T-cell (primary cell): ENCODE measurements around the gene ARID5B. TPM values are rescaled to one million over a fixed set of nuclear protein-coding genes. Genes with fewer than 3 reads are reported as not detected.

Source experiments
- ATAC-seq, 4 experiments: fragments of 200-7000 bp in 3 of 4; fragments of 150-1000 bp in 1 of 4; cut with Tn5 transposase; replicated peaks in 1 of 4; 1 replicate in 3 of 4; 2 replicates in 1 of 4; pipeline ENCODE4 v1.10.0; 2021; ENCODE audit warnings: moderate library complexity in 3 of 4, mild to moderate bottlenecking in 2 of 4, moderate number of reproducible peaks in 1 of 4
- CTCF ChIA-PET, 2 donors: fragments of 300-600 bp; sonication (Branson Sonifier 250); formaldehyde crosslinking; loops; one replicate each; lab custom pipeline; 2022; ENCODE audit warnings: antibody characterized with exemption in 2 of 2; lab: Charles Lee
- POLR2A ChIA-PET, 2 donors: fragments of 300-600 bp; sonication (Branson Sonifier 250); formaldehyde crosslinking; loops; one replicate each; lab custom pipeline; 2022; ENCODE audit warnings: antibody characterized with exemption in 2 of 2; lab: Charles Lee
- DNase-seq, 35 experiments: peaks; one replicate each; pipeline versions ENCODE4 v3.0.0 to v3.0.0-alpha.2; 2013 to 2023
- H3K27ac ChIP-seq: one replicate; pipeline ENCODE4 v1.5.1; 2013; ENCODE audit warnings: low read length
- H3K27me3 ChIP-seq, 2 experiments: replicated peaks in 1 of 2; 1 replicate in 1 of 2; 2 replicates in 1 of 2; pipeline versions ENCODE4 v1.6.1 to v1.7.0; 2013; ENCODE audit warnings: low read length in 1 of 2, mixed read lengths in 1 of 2; ENCODE audit not compliant: control insufficient read depth in 2 of 2, insufficient read depth in 2 of 2; ENCODE audit errors: extremely low read depth in 1 of 2
- H3K36me3 ChIP-seq, 2 donors: 1 replicate in 1 of 2; 2 replicates in 1 of 2; pipeline versions ENCODE4 v1.6.1 to v1.7.0; 2013; ENCODE audit warnings: low read length in 1 of 2; ENCODE audit not compliant: control insufficient read depth in 2 of 2, insufficient read depth in 1 of 2; ENCODE audit errors: extremely low read depth in 1 of 2
- H3K4me1 ChIP-seq, 2 experiments: 1 replicate in 1 of 2; 2 replicates in 1 of 2; pipeline versions ENCODE4 v1.6.1 to v1.7.0; 2013; ENCODE audit warnings: low read length in 2 of 2, mixed read lengths in 1 of 2; ENCODE audit not compliant: insufficient read depth in 2 of 2, control insufficient read depth in 1 of 2; ENCODE audit errors: extremely low read depth in 1 of 2
- H3K4me3 ChIP-seq, 2 donors: 1 replicate in 1 of 2; 2 replicates in 1 of 2; pipeline versions ENCODE4 v1.5.1 to v1.7.0; 2013; ENCODE audit warnings: mild to moderate bottlenecking in 2 of 2, low read length in 1 of 2, moderate library complexity in 1 of 2; ENCODE audit not compliant: control insufficient read depth in 1 of 2; ENCODE audit errors: extremely low read depth in 1 of 2
- H3K9me3 ChIP-seq: 2 replicates; pipeline ENCODE4 v1.7.0; 2013
- H3K27ac Mint-ChIP-seq, 2 donors: one replicate each; pipeline ENCODE4 v1.8.0; 2020 to 2021; ENCODE audit warnings: mild to moderate bottlenecking in 2 of 2, mixed read lengths in 2 of 2
- H3K27me3 Mint-ChIP-seq, 2 donors: one replicate each; pipeline ENCODE4 v1.8.0; 2021 to 2022; ENCODE audit warnings: mixed read lengths in 2 of 2
- H3K36me3 Mint-ChIP-seq: one replicate; pipeline ENCODE4 v1.8.0; 2021; ENCODE audit warnings: mixed read lengths
- H3K4me1 Mint-ChIP-seq, 3 donors: one replicate each; pipeline ENCODE4 v1.8.0; 2020 to 2022; ENCODE audit warnings: mixed read lengths in 3 of 3, mild to moderate bottlenecking in 1 of 3
- H3K4me3 Mint-ChIP-seq, 3 donors: one replicate each; pipeline ENCODE4 v1.8.0; 2020 to 2022; ENCODE audit warnings: mild to moderate bottlenecking in 3 of 3, mixed read lengths in 3 of 3, moderate library complexity in 3 of 3
- H3K9me3 Mint-ChIP-seq, 3 donors: one replicate each; pipeline ENCODE4 v1.8.0; 2020 to 2022; ENCODE audit warnings: mixed read lengths in 3 of 3
- WGBS: methylation state at CpG from one replicate; pipeline ENCODE4 v1.1.5; 2013; ENCODE audit warnings: missing lambda C conversion rate; ENCODE audit not compliant: insufficient coverage; 5-methylcytosine and 5-hydroxymethylcytosine counted together
- total RNA-seq, 35 experiments: library from RNA in 6 of 35; stranded (reverse) in 6 of 35; fragments of 120-200 nt in 1 of 35; gene quantifications; one replicate each; pipeline versions ENCODE4 v1.2.1 to v1.2.4 and lab custom pipeline; 2013 to 2026

The ARID5B gene
- total RNA-seq, 5 donors from 2014 or later (not counting 1 experiment from before 2014, with no cell fraction given) = 34.0 to 75.5 (median 42.5) TPM

DNA sequence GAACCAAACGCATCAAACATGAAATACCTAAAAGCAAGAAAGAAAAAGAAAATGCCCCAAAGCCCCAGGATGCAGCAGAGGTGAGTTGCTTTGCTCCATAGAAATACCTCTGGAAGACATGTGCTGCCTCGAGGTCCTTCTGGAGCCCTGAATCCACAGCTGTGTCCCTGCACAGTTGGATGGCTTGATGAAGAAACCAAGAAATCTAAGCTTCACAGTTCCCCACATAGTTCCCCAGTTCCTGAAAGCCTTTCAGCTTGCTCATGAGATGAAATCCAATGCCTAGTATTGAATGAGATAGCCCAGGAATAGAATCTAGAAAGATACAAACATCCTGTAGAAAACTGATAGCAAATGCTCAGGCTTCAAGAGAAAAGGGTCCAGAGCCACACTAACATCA is 184.3 kb downstream of the ARID5B start:
- no peak overlapping the region for H3K4me3 Mint-ChIP-seq

DNA sequence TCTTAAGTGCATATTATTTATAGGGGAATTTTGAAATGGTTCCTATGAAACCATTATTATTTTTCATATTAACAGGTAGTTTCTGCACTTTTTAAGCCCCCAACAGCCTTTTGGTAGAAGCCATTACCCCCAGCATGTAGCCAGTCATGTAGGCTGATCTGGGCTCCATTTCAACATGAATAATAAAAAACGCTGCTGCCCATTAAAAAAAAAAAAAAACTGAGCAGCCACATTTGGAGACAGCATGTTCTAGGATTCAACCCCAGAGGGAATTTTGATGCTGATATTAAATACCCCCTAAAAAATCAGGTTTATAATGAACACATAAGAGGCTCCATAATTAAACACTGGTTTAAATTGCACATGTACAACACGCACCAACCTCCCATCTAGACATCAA is 185.8 kb downstream of the ARID5B start:
- H3K27ac Mint-ChIP-seq = no peak overlapping the region
- Histone ChIP-seq H3K4me1 (peaks cover 16 to 23% of the 10 kb centered on the region in 2 experiments), H3K9me3 (no peaks in the 10 kb centered on the region), H3K4me3 (no peak overlapping the region), H3K27ac (no peak overlapping the region), H3K36me3 (peaks cover 17 to 45% of the 10 kb centered on the region in 2 donors), H3K27me3 (no peaks in the 10 kb centered on the region)
- H3K9me3 Mint-ChIP-seq = no peaks in the 10 kb centered on the region
- CTCF ChIA-PET = interaction anchor here (0.7 to 0.8 kb wide), 3 partner anchors 14 to 313 kb away, joined by 3 to 5 read pairs (median 4); no protein-coding TSS in a partner anchor
- POLR2A ChIA-PET = interaction anchor here (0.6 to 0.7 kb wide), 2 partner anchors 18 to 127 kb away, joined by 4 to 5 read pairs; no protein-coding TSS in a partner anchor
- DNase-seq (no peak), ATAC-seq (no peak)
- WGBS = no CpG with 5 or more reads among the region's 2 CpGs
- H3K4me3 Mint-ChIP-seq = no peak overlapping the region
- H3K36me3 Mint-ChIP-seq = peaks cover 66% of the 10 kb centered on the region
- no peaks in the 10 kb centered on the region for H3K27me3 Mint-ChIP-seq
- peaks cover 52 to 68% (median 53%) of the 10 kb centered on the region in 3 donors for H3K4me1 Mint-ChIP-seq

More for the DNA sequence above, 184.3 kb downstream of the ARID5B start:
- 100% methylated on average over 2 of the region's 2 CpGs for WGBS
- H3K4me1 ChIP-seq = peaks cover 19 to 30% of the 10 kb centered on the region in 2 experiments
- CTCF ChIA-PET = interaction anchor here (0.6 to 1.3 kb wide), 2 partner anchors 48 to 1319 kb away, joined by 3 to 4 read pairs; no protein-coding TSS in a partner anchor
- H3K27ac ChIP-seq = no peak overlapping the region
- no peaks in the 10 kb centered on the region for H3K9me3 ChIP-seq
- Mint-ChIP-seq H3K36me3 (peaks cover 51% of the 10 kb centered on the region), H3K27ac (peak overlapping the region in 1 of 2 donors; percentile 76), H3K9me3 (no peaks in the 10 kb centered on the region), H3K27me3 (no peaks in the 10 kb centered on the region), H3K4me1 (peaks cover 67 to 68% (median 68%) of the 10 kb centered on the region in 3 donors)
- no peak for DNase-seq
- H3K36me3 ChIP-seq = peaks cover 7 to 30% of the 10 kb centered on the region in 2 donors
- H3K4me3 ChIP-seq = no peak overlapping the region
- ATAC-seq = no peak
- POLR2A ChIA-PET = interaction anchor here (0.6 kb wide), 2 partner anchors 24 to 35 kb away, joined by 4 to 5 read pairs; no protein-coding TSS in a partner anchor
- H3K27me3 ChIP-seq = no peaks in the 10 kb centered on the region

DNA sequence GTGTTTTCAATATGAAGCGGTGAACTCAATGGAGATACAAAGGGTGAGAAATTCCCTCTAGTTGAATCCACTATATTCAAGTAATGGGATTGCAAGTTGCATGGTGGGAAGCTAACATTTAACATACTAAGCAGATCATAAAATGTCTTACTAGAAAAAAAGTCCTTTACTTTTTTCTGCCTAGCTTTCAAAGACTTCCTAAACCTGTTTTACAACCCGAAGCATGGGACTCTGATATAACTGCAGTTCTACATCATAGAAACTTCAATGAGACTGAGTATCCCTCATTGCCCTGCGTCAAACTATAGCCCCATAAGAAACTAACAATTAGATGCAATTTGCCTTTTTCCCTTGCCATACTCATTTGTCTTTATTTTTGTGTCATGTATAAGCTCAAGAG is 187.3 kb downstream of the ARID5B start:
- Histone ChIP-seq H3K4me3 (no peak overlapping the region), H3K36me3 (peaks cover 17 to 57% of the 10 kb centered on the region in 2 donors), H3K4me1 (peaks cover 7 to 10% of the 10 kb centered on the region in 2 experiments), H3K27ac (no peak overlapping the region), H3K27me3 (no peaks in the 10 kb centered on the region), H3K9me3 (no peaks in the 10 kb centered on the region)
- POLR2A ChIA-PET = no interaction called here
- Mint-ChIP-seq H3K9me3 (no peaks in the 10 kb centered on the region), H3K27ac (peak overlapping the region in 1 of 2 donors; percentile 29), H3K36me3 (peaks cover 80% of the 10 kb centered on the region), H3K4me1 (peaks cover 40 to 62% (median 42%) of the 10 kb centered on the region in 3 donors), H3K27me3 (no peaks in the 10 kb centered on the region), H3K4me3 (no peak overlapping the region)
- DNase-seq = no peak
- CTCF ChIA-PET = interaction anchor here (0.5 to 1.1 kb wide), 3 partner anchors 49 to 156 kb away, joined by 3 read pairs; no protein-coding TSS in a partner anchor
- WGBS = 100% methylated on average over 1 of the region's 3 CpGs
- no peak for ATAC-seq

DNA sequence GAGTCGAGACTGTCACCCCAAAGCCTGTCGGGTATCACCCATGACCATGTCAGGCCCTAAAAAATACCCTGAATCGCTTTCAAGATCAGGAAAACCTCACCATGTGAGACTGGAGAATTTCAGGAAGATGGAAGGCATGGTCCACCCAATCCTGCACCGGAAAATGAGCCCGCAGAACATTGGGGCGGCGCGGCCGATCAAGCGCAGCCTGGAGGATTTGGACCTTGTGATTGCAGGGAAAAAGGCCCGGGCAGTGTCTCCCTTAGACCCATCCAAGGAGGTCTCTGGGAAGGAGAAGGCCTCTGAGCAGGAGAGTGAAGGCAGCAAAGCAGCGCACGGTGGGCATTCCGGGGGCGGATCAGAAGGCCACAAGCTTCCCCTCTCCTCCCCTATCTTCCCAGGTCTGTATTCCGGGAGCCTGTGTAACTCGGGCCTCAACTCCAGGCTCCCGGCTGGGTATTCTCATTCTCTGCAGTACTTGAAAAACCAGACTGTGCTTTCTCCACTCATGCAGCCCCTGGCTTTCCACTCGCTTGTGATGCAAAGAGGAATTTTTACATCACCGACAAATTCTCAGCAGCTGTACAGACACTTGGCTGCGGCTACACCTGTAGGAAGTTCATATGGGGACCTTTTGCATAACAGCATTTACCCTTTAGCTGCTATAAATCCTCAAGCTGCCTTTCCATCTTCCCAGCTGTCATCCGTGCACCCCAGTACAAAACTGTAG is 191.0 kb downstream of the ARID5B start:
- H3K4me3 Mint-ChIP-seq = no peak overlapping the region
- Histone ChIP-seq H3K27me3 (no peaks in the 10 kb centered on the region), H3K36me3 (peaks cover 10 to 49% of the 10 kb centered on the region in 2 donors), H3K27ac (no peak overlapping the region), H3K9me3 (no peaks in the 10 kb centered on the region), H3K4me3 (no peak overlapping the region), H3K4me1 (peaks cover 2 to 7% of the 10 kb centered on the region in 2 experiments)
- no peaks in the 10 kb centered on the region for H3K27me3 Mint-ChIP-seq
- CTCF ChIA-PET = no interaction called here
- POLR2A ChIA-PET = no interaction called here
- peak overlapping the region in 1 of 2 donors; percentile 62 for H3K27ac Mint-ChIP-seq
- peaks cover 31 to 47% (median 31%) of the 10 kb centered on the region in 3 donors for H3K4me1 Mint-ChIP-seq
- H3K9me3 Mint-ChIP-seq = no peaks in the 10 kb centered on the region
- 98% methylated on average over 12 of the region's 22 CpGs for WGBS
- DNase-seq = no peak
- no peak for ATAC-seq
- H3K36me3 Mint-ChIP-seq = peaks cover 81% of the 10 kb centered on the region

DNA sequence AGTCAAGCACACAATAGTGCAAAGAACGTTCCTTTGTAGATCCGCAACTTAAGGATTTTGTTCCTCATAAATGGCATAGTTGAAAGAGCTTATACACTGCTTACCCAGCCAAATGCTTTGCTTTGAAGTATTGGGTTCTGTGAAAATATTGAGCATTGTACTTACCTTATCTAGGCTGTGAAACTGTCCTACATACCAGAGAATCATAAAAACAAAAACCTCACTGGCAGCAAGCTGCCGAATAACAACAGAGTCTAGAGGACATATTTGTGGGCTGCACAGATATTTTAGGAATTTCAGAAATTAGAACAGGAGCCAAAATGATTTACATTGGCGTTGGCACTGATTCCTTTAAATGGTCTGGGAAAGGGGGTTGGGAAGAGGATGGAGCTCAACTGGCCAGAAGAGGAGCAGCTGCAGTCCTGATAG is 192.4 kb downstream of the ARID5B start:
- peaks cover 79% of the 10 kb centered on the region for H3K36me3 Mint-ChIP-seq
- Histone ChIP-seq H3K4me1 (peaks cover 2% of the 10 kb centered on the region in 2 experiments), H3K27ac (no peak overlapping the region), H3K36me3 (peaks cover 10 to 42% of the 10 kb centered on the region in 2 donors), H3K27me3 (no peaks in the 10 kb centered on the region), H3K9me3 (no peaks in the 10 kb centered on the region), H3K4me3 (no peak overlapping the region)
- CTCF ChIA-PET = interaction anchor here in 1 of 2 donors (0.7 kb wide), 2 partner anchors 66 to 131 kb away, joined by 4 to 7 read pairs; no protein-coding TSS in a partner anchor
- no peak overlapping the region for H3K4me3 Mint-ChIP-seq
- DNase-seq (no peak), ATAC-seq (no peak)
- WGBS = 75% methylated on average over 1 of the region's 4 CpGs
- POLR2A ChIA-PET = interaction anchor here in 1 of 2 donors (0.6 kb wide), 1 partner anchor 58 kb away, joined by 7 read pairs; no protein-coding TSS in a partner anchor
- no peaks in the 10 kb centered on the region for H3K9me3 Mint-ChIP-seq
- H3K27ac Mint-ChIP-seq = peak overlapping the region in 1 of 2 donors; percentile 34
- H3K27me3 Mint-ChIP-seq = no peaks in the 10 kb centered on the region
- H3K4me1 Mint-ChIP-seq = peaks cover 29 to 46% (median 30%) of the 10 kb centered on the region in 3 donors
